Stimulated activated CD4-positive, alpha-beta T cell treated with anti-CD3 and anti-CD28 coated beads, Interleukin-15, amount 100 ng/mL, for 1 hour (primary cell): Measurements from ENCODE around the gene CLN6.
"Not testable (repeated sequence)": the region's sequence is repeated elsewhere in the genome, so short reads cannot be mapped to it uniquely, and the experiment has no call there.

Experiments used
- DNase-seq, 2 donors: peaks; one replicate each; pipeline ENCODE4 v3.0.0-alpha.2; 2020; ENCODE audit warnings: low read depth in 1 of 2, low spot score in 1 of 2

The CLN6 gene

GRCh38 chr15:68224108-68224507 lies 5.4 kb downstream of the CLN6 start:
- no peak for DNase-seq

DNA sequence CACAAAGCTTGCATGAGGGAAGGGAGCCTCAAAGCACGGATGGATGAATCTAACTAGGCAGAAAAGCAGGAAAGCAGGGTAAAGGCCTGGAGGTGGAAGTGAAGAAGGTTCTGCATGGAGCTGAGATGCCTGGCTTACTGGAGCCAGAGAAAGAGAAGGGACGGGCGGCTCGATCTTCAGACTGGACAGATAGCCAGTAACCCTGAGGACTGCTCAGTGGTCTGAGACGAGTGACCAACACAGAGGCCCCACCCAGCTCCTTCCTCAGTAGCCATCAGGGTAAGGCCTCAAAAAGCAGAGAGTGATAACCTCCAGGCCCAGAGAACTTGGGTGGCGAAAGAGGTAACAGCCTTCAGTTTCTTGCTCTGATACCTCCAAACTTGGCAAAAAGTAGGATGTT lies 6.4 kb downstream of the CLN6 start:
- DNase-seq: no peak

GRCh38 chr15:68222432-68222743 lies 7.1 kb downstream of the CLN6 start:
- DNase-seq: not testable (repeated sequence)

GRCh38 chr15:68221530-68222431 lies 7.7 kb downstream of the CLN6 start:
- DNase-seq: not testable (repeated sequence)

DNA sequence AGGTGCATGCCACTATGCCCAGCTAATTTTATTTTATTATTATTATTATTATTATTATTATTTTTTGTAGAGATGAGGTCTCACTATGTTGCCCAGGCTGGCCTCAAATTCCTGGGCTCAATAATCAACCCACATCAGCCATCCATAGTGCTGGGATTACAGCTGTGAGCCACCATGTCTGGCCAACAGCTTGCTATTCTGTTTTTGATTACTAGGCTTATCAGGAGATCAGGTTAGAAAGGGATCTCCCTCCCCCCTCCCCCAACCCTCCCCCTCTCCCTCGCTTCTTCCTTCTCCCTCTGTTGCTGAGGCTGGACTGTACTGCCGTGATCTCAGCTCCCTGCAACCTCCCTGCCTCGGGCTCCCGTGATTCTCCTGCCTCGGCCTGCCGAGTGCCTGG lies 8.6 kb downstream of the CLN6 start:
- DNase-seq: no peak

GRCh38 chr15:68220489-68220888 lies 9.0 kb downstream of the CLN6 start:
- DNase-seq: no peak

DNA sequence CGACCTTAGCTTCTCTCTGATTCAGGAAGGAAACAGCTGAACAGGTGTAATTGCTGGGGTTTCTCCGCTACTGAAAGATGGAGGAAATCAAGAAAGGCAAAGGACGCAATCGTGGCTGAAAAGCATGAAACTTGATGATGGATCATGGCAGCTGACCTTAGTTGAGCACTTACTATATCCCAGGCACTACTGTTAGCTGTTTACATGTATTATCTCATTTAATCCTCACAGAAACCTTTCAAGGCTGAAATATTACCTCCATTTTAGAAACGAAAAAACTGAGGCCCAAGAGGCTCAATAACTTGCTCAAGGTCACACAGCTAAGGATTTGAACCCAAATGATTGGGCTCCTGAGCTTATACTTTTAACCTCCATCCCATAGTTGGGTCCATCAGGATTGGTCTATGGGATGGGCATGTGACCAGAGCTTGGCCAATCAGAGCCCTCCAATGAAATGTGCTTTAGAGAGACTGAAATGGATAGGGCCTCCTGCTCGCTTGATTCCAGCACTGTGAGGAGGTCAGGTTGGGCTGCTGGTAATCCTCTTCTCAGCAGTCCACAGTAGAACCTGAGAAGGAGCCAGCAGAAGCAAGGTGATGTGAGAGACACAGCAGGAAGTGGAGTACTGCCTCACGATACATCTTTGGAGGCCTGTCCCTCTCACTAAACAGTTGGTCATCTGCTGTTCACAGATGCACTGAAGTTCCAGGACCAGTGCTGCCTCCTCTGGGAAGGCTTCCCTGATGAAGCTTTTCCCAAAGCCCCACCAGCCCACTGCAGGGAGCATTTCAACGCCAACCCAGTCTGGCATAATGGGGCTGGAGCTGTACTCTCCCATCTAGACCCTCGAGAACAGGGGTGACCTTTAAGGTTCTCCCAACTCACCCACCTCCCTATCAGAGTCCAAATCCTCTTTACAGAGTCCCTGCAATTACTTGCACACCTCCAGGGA lies 10.4 kb downstream of the CLN6 start:
- no peak for DNase-seq

DNA sequence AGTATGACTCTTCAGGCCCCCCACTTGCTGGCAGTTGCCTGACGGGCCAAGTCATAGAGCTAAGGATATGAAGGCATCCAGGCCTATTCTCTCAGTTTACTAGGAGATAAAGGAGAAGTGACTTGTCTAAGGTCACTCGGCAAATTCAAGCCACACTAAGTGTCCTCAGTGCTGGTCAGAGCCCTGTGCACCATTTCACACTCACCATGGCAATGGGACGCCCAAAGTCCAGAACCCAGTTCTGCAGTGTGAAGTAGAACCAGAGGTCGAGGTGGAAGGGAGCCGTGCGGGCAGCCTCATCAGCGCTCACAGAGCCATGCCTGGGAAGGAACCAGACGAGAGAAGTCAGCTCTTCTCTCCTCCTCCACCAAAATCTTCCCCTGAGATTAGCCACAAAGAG lies 11.2 kb downstream of the CLN6 start:
- no peak for DNase-seq

GRCh38 chr15:68217341-68217740 lies 12.2 kb downstream of the CLN6 start:
- DNase-seq: no peak

- no peak for DNase-seq
Measured at GRCh38 chr15:68214838-68215254, 14.7 kb downstream of the CLN6 start.

- no peak for DNase-seq
Measured at GRCh38 chr15:68213991-68214837, 15.3 kb downstream of the CLN6 start.

DNA sequence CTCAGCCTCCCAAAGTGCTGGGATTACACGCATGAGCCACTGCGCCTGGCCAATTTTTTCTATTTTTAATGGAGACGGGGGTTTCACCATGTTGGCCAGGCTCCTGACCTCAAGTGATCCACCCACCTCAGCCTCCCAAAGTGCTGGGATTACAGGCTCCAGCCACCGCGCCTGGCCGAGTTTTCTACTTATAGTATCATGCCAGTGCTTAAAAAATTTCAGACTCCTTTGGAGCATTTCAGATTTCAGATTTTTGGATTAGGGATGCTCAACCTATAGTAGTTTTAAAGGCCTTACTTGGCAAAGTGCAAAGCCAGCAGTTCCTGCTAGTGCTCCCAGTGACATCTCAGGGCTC lies 16.1 kb downstream of the CLN6 start:
- DNase-seq: not testable (repeated sequence)

DNA sequence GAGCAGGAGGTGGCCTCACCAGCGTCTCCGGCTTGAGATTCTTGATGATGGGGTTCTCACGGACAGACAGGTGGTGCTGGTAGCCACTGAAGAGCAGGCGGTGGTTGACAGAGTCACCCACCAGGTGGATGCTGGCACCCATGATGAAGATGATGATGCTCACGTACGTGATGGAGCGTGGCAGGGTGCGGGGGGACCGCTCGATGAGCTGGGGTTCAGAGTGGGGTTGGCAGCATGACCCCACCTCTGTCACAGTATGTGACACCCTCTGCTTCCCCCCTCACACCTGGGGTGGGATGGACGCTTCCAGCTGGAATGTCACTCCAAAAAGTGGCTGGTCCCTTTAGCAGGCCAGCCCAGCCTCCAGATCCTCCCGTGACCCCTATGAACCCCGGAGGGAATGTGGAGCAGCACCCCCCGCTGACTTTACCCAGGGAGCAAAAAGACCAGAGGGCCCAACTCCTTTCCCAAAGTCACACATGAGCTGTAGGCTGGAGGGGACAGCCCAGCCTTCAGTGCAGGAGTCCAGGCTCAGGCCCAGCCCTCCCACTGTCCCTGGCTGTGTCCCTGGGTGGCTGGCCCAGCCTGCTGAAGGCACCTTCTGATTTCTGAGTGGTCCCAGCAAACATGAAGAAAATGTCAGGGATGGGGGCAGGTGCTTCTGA lies 17.7 kb downstream of the CLN6 start:
- no peak for DNase-seq

GRCh38 chr15:68210821-68211655 lies 18.5 kb downstream of the CLN6 start:
- DNase-seq: peak in 1 of 2 donors; percentile 49

DNA sequence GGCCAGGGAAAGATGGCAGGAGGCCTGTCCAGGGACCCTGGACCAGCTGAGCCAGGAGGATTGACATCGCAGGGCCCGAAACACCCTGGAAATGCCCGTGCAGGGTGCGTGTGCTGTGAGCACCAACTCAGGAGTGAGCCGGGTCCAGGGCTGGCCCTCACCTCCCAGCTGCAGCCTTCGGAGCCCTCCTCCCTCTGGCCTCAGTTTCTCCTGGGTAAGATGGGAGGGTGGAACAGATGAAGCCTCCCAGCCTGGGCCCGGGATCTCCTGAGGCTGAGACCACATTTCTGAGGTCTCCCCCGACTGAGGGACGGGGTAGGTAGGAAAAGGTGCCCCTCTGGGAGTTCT lies 19.1 kb downstream of the CLN6 start:
- no peak for DNase-seq

DNA sequence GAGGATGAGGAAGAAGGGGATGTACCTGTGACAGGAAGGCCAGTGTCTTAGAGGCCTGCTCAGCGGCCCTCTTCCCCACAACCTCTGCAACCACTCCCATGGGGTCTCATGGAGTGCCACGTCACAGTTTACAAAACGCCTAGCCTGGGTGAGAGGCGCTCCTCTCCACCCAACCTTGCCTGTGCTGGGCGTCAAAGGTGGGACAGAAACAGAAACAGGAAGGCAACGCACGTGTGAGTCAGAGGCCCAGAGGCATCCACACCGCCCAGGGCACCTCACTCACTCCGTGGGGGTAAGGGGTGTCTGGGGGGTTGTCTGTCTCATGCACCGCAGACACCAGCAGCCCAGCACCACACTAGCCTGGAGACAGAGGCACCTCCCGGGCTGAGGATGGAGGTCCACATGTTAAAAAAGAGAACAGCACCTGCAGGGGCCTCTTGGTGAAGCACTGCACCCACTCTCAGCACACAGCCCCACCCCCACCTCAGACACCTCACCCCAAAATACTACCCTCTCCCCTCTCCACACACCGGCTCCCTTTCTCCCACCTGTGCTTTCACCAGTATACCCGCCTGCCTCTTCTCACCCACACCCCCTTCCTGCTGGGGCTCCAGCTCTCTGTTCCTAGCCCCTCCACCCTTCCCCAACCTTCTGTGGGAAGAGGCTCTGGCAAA lies 19.7 kb downstream of the CLN6 start:
- DNase-seq: peak in 1 of 2 donors; percentile 20

- DNase-seq: no peak
Measured at GRCh38 chr15:68209272-68209671, 20.3 kb downstream of the CLN6 start.

DNA sequence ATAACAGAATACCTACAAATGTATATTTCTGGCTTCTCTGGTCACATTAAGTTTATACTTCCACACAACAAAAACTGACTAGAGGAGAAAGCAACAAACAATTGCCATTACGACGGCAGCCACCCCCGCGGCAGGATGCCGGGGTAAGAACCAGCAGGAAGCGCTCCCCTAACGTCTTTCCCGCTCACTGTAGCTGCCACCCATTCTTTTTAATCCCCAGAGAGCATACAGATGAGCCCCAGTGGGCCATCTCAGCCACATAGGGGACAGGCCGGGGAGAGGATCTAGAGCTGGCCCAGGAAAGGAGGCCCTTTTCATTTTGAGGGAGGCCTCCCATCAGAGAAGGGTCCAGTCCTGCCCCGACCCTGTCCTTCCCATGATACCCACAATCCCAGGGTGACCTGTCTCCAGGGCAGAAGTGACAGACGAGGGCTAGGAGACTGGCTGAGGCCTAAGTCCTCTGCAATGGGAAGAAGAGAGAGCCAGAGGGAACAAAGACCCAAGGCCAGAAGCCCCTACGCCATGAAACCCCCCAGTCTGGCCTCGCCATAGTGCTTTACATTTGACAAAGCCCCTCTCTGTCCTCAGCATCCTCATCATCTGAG lies 20.8 kb downstream of the CLN6 start:
- DNase-seq: no peak

DNA sequence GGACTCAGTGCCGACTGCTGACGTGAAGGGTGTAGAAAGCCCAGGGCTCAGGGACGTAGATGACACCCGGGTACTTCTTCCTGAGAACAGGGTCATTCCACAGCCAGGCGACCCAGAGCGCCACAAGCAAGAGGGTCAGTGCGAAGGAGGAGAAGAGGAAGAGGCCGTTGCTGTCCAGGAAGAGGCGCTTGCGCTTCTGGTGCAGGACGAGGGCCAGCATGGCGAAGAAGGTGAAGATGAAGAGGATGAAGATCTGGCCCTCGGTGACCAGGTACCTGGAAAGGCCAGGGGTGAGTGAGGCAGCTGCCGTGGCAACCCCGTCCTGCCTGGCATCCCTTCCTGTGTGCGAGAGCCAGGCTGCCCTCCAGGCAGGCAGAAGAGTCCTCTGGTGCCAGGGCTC lies 21.4 kb downstream of the CLN6 start:
- no peak for DNase-seq
